Stomach (tissue), 4 donors: Measurements from ENCODE around the gene NMNAT2.

ENCODE experiments used
- EP300 ChIP-seq: sonication (generic); formaldehyde crosslinking; IDR thresholded peaks from one replicate; pipeline ENCODE4 v1.6.1; 2017; ENCODE audit warnings: antibody characterized with exemption
- TF ChIP-seq, protein P1 (sequence below), 7 experiments: fragments of 450-650 bp in 4 of 7; fragments of 200-600 bp in 3 of 7; sonication (generic) in 3 of 7; IDR thresholded peaks; one replicate each; pipeline ENCODE4 v1.5.1; 2016 to 2019; ENCODE audit warnings: antibody characterized with exemption in 7 of 7, control low read depth in 2 of 7, mild to moderate bottlenecking in 1 of 7

DNA sequence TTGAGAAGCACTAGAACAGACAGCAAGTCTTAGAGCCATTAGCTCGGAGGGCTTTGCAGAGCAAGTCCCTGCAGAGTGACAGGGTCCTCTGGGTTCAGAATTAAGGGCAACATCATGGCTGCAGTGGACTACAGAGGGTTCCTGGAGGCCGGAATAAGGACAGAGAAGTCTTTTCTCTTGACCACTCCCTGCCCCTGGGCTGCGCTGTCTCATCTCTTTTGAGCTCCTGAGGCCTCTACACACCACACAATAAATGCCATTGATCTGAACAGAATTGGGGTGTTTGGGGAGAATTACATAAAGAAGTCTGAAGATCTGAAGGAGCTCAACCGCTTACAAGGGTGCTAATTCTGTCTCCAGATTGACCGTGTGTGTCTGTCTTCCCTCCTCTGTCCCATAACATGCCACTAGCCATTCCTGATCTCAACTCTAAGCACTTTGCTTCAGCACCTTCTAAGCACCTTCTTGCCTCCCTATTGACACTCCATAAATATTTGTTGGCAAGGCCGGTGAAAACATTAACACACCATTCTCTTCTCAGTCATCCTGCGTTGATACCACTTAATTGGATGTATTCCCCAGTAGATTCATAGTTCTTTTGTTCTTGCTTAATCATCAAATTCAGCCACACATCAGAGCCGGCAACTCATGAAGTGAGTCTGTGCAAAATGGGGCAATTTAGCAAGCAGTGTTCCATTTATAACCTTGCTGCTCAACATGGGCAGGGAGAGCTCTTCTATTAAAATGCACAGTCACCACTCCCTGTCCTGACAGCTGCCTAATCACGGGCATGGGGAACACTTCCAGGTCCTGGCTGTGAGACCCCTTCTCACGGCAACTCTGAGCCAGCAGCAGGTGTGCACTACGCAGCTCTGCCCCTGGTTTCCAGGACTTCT is 49.7 kb downstream of the NMNAT2 start:
- TF ChIP-seq EP300 = no peak
- TF ChIP-seq, protein P1, sequence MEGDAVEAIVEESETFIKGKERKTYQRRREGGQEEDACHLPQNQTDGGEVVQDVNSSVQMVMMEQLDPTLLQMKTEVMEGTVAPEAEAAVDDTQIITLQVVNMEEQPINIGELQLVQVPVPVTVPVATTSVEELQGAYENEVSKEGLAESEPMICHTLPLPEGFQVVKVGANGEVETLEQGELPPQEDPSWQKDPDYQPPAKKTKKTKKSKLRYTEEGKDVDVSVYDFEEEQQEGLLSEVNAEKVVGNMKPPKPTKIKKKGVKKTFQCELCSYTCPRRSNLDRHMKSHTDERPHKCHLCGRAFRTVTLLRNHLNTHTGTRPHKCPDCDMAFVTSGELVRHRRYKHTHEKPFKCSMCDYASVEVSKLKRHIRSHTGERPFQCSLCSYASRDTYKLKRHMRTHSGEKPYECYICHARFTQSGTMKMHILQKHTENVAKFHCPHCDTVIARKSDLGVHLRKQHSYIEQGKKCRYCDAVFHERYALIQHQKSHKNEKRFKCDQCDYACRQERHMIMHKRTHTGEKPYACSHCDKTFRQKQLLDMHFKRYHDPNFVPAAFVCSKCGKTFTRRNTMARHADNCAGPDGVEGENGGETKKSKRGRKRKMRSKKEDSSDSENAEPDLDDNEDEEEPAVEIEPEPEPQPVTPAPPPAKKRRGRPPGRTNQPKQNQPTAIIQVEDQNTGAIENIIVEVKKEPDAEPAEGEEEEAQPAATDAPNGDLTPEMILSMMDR (IDR thresholded peaks at IDR 0.05) = no peak
